Panc1 (cell line): ENCODE measurements around the gene CRYM. TPM values are rescaled to one million over a fixed set of nuclear protein-coding genes. Genes with fewer than 3 reads are reported as not detected.
"Not testable (repeated sequence)": the region's sequence is repeated elsewhere in the genome, so short reads cannot be mapped to it uniquely, and the experiment has no call there.

Experiments used
- ATAC-seq: fragments of 200-7000 bp; cut with Tn5 transposase; 2 replicates; pipeline ENCODE4 v1.9.1; 2020; ENCODE audit warnings: mild to moderate bottlenecking, moderate library complexity
- BruUV-seq: library from RNA; stranded (reverse); fragments of 400-500 nt; replicated peaks from 2 replicates; lab custom pipeline; 2021; lab: Mats Ljungman, UMichigan
- CTCF ChIA-PET: fragments of 300-600 bp; sonication (Branson Sonifier 250); formaldehyde crosslinking; loops from one replicate; lab custom pipeline; 2022; ENCODE audit warnings: antibody characterized with exemption; lab: Charles Lee
- POLR2A ChIA-PET: fragments of 300-600 bp; sonication (Branson Sonifier 250); formaldehyde crosslinking; loops from one replicate; lab custom pipeline; 2022; ENCODE audit warnings: antibody characterized with exemption; lab: Charles Lee
- DNase-seq: peaks from one replicate; pipeline ENCODE4 v3.0.0-alpha.2; 2010; ENCODE audit warnings: low read depth, low spot score
- H3K27ac ChIP-seq: 2 replicates; pipeline ENCODE4 v1.5.1; 2011; ENCODE audit warnings: mild to moderate bottlenecking, low read length, inconsistent platforms
- H3K27me3 ChIP-seq: fragments of 200-500 bp; sonication (Bioruptor generic); 2 replicates; pipeline ENCODE4 v1.6.0; 2014; ENCODE audit warnings: low read length, inconsistent platforms; ENCODE audit not compliant: control insufficient read depth, insufficient read depth
- H3K36me3 ChIP-seq: fragments of 200-500 bp; sonication (Bioruptor generic); 2 replicates; pipeline ENCODE4 v1.5.1; 2014; ENCODE audit warnings: inconsistent platforms, mild to moderate bottlenecking, low read length, moderate library complexity; ENCODE audit not compliant: control insufficient read depth, insufficient read depth
- H3K4me1 ChIP-seq: 2 replicates; pipeline ENCODE4 v1.5.1; 2011; ENCODE audit warnings: inconsistent platforms, mild to moderate bottlenecking, low read length, moderate library complexity; ENCODE audit not compliant: control insufficient read depth, insufficient read depth
- H3K4me3 ChIP-seq, 2 experiments: 2 replicates each; pipeline ENCODE4 v1.5.1; 2011 to 2012; ENCODE audit warnings: low read depth in 2 of 2, low read length in 2 of 2, mild to moderate bottlenecking in 2 of 2, inconsistent platforms in 1 of 2, moderate library complexity in 1 of 2
- H3K9me3 ChIP-seq: fragments of 200-500 bp; sonication (Bioruptor generic); 2 replicates; pipeline ENCODE4 v1.5.1; 2014; ENCODE audit warnings: low read depth, mild to moderate bottlenecking, inconsistent platforms, low read length, moderate library complexity; ENCODE audit not compliant: control insufficient read depth, insufficient read depth
- POLR2AphosphoS5 ChIP-seq: IDR thresholded peaks from 2 replicates; pipeline ENCODE4 v1.6.1; 2012; ENCODE audit warnings: mild to moderate bottlenecking, low read depth, low read length, moderate library complexity
- SIN3A ChIP-seq: IDR thresholded peaks from 2 replicates; pipeline ENCODE4 v1.6.1; 2012; ENCODE audit warnings: low read depth, mild to moderate bottlenecking, low read length, moderate library complexity, borderline replicate concordance; ENCODE audit not compliant: insufficient read depth
- TCF7L2 ChIP-seq: IDR thresholded peaks from 2 replicates; pipeline ENCODE4 v1.6.1; 2011; ENCODE audit warnings: mild to moderate bottlenecking, low read depth, low read length, inconsistent platforms
- in situ Hi-C: cut with HindIII; loops from 2 replicates; pipeline ENCODE4 v1.10.0; 2016; ENCODE audit warnings: low sequenced_read_pairs, low pct_unique_long_range_greater_than_20kb
- intact Hi-C: fragments of 100-400 bp; cut with micrococcal nuclease; formaldehyde crosslinking; loops from one replicate; pipeline ENCODE4 v1.10.0; 2022; ENCODE audit not compliant: unreplicated experiment
- total RNA-seq: library from RNA; stranded (reverse); gene quantifications from one replicate; pipeline ENCODE4 v1.2.1, GENCODE V29; 2021; ENCODE audit not compliant: unreplicated experiment
- TF ChIP-seq, protein P1 (sequence below), 2 experiments: IDR thresholded peaks; 2 replicates each; pipeline ENCODE4 v1.6.1; 2011 to 2012; ENCODE audit warnings: low read depth in 2 of 2, control low read depth in 1 of 2, low read length in 1 of 2, mild to moderate bottlenecking in 1 of 2, moderate library complexity in 1 of 2; ENCODE audit not compliant: insufficient read depth in 1 of 2
- TF ChIP-seq, protein P2 (sequence below): fragments of 450-650 bp; IDR thresholded peaks from 2 replicates; pipeline ENCODE4 v1.5.1; 2017; ENCODE audit warnings: mild to moderate bottlenecking

Gene CRYM
- total RNA-seq, 1 experiment from 2014 or later, result 0.41 TPM

DNA sequence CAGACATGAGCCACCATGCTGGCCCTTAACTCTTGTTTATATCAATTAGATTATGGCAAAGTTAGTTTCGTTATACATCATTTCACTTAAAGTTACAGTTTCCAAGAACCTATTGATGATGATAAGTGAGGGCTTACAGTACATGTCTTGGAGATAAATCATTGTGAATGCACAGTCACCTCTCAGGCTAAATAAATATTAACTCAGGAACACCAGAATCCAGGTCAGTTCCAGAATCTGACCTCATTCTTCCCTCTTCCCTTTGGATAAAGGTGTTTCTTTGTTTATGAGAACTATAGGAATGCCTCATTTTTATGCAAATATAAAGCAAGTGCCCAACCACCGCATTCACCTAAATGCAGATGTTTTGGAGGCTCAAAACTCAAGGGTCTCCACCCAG is 48.4 kb upstream of the CRYM start:
- ChIA-PET POLR2A (no interaction called here), CTCF (interaction anchor here (0.7 kb wide), 1 partner anchor 181 kb away, joined by 4 read pairs; no protein-coding TSS in a partner anchor)
- in situ Hi-C loops, result no loop called here
- intact Hi-C loops, result no loop called here
- DNase-seq (no peak), ATAC-seq (no peak)
- Histone ChIP-seq H3K4me3 (no peak overlapping the region), H3K27me3 (no peaks in the 10 kb centered on the region), H3K36me3 (no peaks in the 10 kb centered on the region), H3K27ac (no peak overlapping the region), H3K4me1 (no peaks in the 10 kb centered on the region), H3K9me3 (no peaks in the 10 kb centered on the region)
- BruUV-seq, result no TSS peak
- TF ChIP-seq, protein P1, sequence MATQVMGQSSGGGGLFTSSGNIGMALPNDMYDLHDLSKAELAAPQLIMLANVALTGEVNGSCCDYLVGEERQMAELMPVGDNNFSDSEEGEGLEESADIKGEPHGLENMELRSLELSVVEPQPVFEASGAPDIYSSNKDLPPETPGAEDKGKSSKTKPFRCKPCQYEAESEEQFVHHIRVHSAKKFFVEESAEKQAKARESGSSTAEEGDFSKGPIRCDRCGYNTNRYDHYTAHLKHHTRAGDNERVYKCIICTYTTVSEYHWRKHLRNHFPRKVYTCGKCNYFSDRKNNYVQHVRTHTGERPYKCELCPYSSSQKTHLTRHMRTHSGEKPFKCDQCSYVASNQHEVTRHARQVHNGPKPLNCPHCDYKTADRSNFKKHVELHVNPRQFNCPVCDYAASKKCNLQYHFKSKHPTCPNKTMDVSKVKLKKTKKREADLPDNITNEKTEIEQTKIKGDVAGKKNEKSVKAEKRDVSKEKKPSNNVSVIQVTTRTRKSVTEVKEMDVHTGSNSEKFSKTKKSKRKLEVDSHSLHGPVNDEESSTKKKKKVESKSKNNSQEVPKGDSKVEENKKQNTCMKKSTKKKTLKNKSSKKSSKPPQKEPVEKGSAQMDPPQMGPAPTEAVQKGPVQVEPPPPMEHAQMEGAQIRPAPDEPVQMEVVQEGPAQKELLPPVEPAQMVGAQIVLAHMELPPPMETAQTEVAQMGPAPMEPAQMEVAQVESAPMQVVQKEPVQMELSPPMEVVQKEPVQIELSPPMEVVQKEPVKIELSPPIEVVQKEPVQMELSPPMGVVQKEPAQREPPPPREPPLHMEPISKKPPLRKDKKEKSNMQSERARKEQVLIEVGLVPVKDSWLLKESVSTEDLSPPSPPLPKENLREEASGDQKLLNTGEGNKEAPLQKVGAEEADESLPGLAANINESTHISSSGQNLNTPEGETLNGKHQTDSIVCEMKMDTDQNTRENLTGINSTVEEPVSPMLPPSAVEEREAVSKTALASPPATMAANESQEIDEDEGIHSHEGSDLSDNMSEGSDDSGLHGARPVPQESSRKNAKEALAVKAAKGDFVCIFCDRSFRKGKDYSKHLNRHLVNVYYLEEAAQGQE (IDR thresholded peaks at IDR 0.05; ENCODE audit: insufficient read depth in 1 of 2, low read depth in 2 of 2, low read length in 1 of 2), result no peak
- no peak for TF ChIP-seq TCF7L2
- TF ChIP-seq POLR2AphosphoS5, result no peak
- TF ChIP-seq, protein P2, sequence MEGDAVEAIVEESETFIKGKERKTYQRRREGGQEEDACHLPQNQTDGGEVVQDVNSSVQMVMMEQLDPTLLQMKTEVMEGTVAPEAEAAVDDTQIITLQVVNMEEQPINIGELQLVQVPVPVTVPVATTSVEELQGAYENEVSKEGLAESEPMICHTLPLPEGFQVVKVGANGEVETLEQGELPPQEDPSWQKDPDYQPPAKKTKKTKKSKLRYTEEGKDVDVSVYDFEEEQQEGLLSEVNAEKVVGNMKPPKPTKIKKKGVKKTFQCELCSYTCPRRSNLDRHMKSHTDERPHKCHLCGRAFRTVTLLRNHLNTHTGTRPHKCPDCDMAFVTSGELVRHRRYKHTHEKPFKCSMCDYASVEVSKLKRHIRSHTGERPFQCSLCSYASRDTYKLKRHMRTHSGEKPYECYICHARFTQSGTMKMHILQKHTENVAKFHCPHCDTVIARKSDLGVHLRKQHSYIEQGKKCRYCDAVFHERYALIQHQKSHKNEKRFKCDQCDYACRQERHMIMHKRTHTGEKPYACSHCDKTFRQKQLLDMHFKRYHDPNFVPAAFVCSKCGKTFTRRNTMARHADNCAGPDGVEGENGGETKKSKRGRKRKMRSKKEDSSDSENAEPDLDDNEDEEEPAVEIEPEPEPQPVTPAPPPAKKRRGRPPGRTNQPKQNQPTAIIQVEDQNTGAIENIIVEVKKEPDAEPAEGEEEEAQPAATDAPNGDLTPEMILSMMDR, result no peak
- no peak for TF ChIP-seq SIN3A

DNA sequence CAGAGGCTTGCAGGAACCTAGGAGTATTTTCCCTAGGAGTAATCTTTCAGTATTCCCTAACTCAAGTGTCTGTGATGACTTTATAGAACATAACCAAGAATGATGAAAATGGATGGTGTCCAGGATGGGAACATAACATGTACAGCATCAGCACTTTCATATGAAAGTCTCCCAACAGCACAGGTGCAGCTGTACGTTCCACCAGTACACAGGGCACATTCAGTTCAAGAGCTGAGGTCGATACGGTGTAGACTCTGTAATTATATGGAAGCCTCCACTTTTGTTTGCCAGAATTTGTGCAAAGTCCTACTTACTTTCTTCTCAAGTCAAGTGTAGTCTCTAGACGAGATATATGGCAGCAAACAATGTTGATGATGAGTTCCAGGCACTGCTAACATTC is 46.2 kb upstream of the CRYM start:
- Histone ChIP-seq H3K9me3 (no peaks in the 10 kb centered on the region), H3K27ac (no peak overlapping the region), H3K27me3 (no peaks in the 10 kb centered on the region), H3K4me3 (no peak overlapping the region), H3K4me1 (no peaks in the 10 kb centered on the region), H3K36me3 (no peaks in the 10 kb centered on the region)
- ChIA-PET CTCF (no interaction called here), POLR2A (no interaction called here)
- no TSS peak for BruUV-seq
- in situ Hi-C loops, result no loop called here
- no peak for ATAC-seq
- DNase-seq, result no peak
- TF ChIP-seq, protein P2, result no peak
- TF ChIP-seq TCF7L2 (no peak), SIN3A (no peak)
- intact Hi-C loops, result no loop called here

DNA sequence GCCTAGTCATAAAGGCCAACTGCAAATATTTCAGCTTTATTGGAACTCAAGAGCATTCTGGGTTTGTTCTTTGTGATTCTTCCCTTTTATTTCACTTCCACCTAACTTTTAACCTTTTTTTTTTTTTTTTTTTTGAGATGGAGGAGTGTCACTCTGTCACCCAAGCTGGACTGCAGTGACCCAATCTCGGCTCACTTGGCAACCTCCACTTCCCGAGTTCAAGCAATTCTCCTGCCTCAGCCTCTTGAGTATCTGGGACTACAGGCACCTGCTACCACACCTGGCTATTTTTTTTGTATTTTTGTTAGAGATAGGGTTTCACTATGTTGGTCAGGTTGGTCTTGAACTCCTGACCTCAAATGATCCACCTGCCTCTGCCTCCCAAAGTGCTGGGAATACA is 44.2 kb upstream of the CRYM start:
- H3K27ac ChIP-seq, H3K4me3 ChIP-seq, H3K27me3 ChIP-seq, BruUV-seq, H3K9me3 ChIP-seq, intact Hi-C loops, H3K4me1 ChIP-seq, H3K36me3 ChIP-seq, DNase-seq, CTCF ChIA-PET, ATAC-seq, POLR2A ChIA-PET, in situ Hi-C loops: not testable (repeated sequence)
